ENCODE measurements around the gene ZNF205. TPM values are rescaled to one million over a fixed set of nuclear protein-coding genes. Genes with fewer than 3 reads are reported as not detected.

The ZNF205 gene
- total RNA-seq, 1 donor from 2014 or later = 12.9 TPM

- Mint-ChIP-seq H3K27ac (ENCODE audit: unreplicated experiment) (no peak overlapping the region), H3K9me3 (ENCODE audit: low read depth) (no peaks in the 10 kb centered on the region), H3K4me3 (ENCODE audit: unreplicated experiment) (no peak overlapping the region), H3K4me1 (ENCODE audit: low read depth) (peaks cover 9% of the 10 kb centered on the region), H3K27me3 (ENCODE audit: low read depth) (peaks cover 16% of the 10 kb centered on the region), H3K36me3 (ENCODE audit: low read depth) (no peaks in the 10 kb centered on the region)
- no peak for TF ChIP-seq CTCF (IDR thresholded peaks at IDR 0.05)
- DNase-seq (ENCODE audit: low spot score) = no peak
Measured at GRCh38 chr16:3084491-3084890, 27.9 kb upstream of the ZNF205 start.

GRCh38 chr16:3084969-3085670 is 27.3 kb upstream of the ZNF205 start:
- TF ChIP-seq CTCF (IDR thresholded peaks at IDR 0.05) = no peak
- H3K36me3 Mint-ChIP-seq (ENCODE audit: low read depth) = no peaks in the 10 kb centered on the region
- H3K27me3 Mint-ChIP-seq (ENCODE audit: low read depth) = peaks cover 10% of the 10 kb centered on the region
- DNase-seq (ENCODE audit: low spot score) = no peak
- H3K9me3 Mint-ChIP-seq (ENCODE audit: low read depth) = no peaks in the 10 kb centered on the region
- peaks cover 9% of the 10 kb centered on the region for H3K4me1 Mint-ChIP-seq (ENCODE audit: low read depth)
- H3K27ac Mint-ChIP-seq (ENCODE audit: unreplicated experiment) = no peak overlapping the region
- no peak overlapping the region for H3K4me3 Mint-ChIP-seq (ENCODE audit: unreplicated experiment)

DNA sequence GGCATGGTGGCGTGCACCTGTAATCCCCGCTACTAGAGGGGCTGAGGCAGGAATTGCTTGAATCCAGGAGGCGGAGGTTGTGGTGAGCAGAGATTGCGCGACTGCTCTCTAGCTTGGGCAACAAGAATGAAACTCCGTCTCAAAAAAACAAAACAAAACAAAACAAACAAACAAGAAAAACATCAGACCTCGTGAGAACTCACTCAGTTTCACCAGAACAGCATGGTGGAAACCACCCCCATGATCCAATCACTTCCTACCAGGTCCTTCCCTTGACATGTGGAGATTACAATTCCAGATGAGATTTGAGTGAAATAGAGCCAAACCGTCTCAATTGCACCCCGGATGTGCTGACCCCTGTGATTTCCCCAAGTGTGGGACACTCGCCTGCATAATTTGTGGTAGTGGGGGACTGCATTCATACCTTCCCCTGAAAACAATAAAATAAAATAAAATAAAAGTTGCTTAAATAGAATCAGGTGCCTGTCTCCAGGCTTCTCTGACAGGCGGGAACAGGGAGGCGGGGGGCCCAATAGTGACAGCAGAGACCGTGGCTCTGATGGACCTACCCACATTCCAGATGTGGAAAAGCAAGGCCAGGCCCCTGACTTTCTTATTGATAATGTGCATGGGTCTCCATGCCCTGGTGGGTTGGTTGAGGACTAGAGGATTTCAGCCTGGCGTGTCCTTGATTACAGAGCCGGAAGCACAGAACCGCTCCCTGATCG is 26.4 kb upstream of the ZNF205 start:
- no peak for TF ChIP-seq CTCF (IDR thresholded peaks at IDR 0.05)
- H3K27me3 Mint-ChIP-seq (ENCODE audit: low read depth) = peaks cover 7% of the 10 kb centered on the region
- no peak for DNase-seq (ENCODE audit: low spot score)
- peaks cover 9% of the 10 kb centered on the region for H3K4me1 Mint-ChIP-seq (ENCODE audit: low read depth)
- no peaks in the 10 kb centered on the region for H3K36me3 Mint-ChIP-seq (ENCODE audit: low read depth)
- no peaks in the 10 kb centered on the region for H3K9me3 Mint-ChIP-seq (ENCODE audit: low read depth)
- no peak overlapping the region for H3K27ac Mint-ChIP-seq (ENCODE audit: unreplicated experiment)
- no peak overlapping the region for H3K4me3 Mint-ChIP-seq (ENCODE audit: unreplicated experiment)

GRCh38 chr16:3086596-3087242 is 25.7 kb upstream of the ZNF205 start:
- no peak for DNase-seq (ENCODE audit: low spot score)
- H3K4me1 Mint-ChIP-seq (ENCODE audit: low read depth) = peaks cover 9% of the 10 kb centered on the region
- no peaks in the 10 kb centered on the region for H3K9me3 Mint-ChIP-seq (ENCODE audit: low read depth)
- no peaks in the 10 kb centered on the region for H3K36me3 Mint-ChIP-seq (ENCODE audit: low read depth)
- no peak overlapping the region for H3K4me3 Mint-ChIP-seq (ENCODE audit: unreplicated experiment)
- H3K27me3 Mint-ChIP-seq (ENCODE audit: low read depth) = peaks cover 6% of the 10 kb centered on the region
- TF ChIP-seq CTCF (IDR thresholded peaks at IDR 0.05) = no peak
- no peak overlapping the region for H3K27ac Mint-ChIP-seq (ENCODE audit: unreplicated experiment)
